Activated CD4-positive, alpha-beta T cell treated with anti-CD3 and anti-CD28 coated beads for 24 hours (primary cell): ENCODE results near the gene TOP3A.
A peak's percentile ranks its signal among the peaks of the same experiment; 100 is the strongest.

Source experiments
- DNase-seq, 2 donors: peaks; one replicate each; pipeline ENCODE4 v3.0.0-alpha.2; 2020; ENCODE audit warnings: low read depth in 2 of 2

The TOP3A gene

GRCh38 chr17:18277076-18277475 is 37.7 kb downstream of the TOP3A start:
- DNase-seq, result no peak

GRCh38 chr17:18270046-18270931 is 44.5 kb downstream of the TOP3A start:
- no peak for DNase-seq

- no peak for DNase-seq
Measured at GRCh38 chr17:18267927-18268711, 46.7 kb downstream of the TOP3A start.

- DNase-seq, result no peak
Measured at GRCh38 chr17:18267366-18267765, 47.4 kb downstream of the TOP3A start.

- no peak for DNase-seq
Measured at GRCh38 chr17:18263885-18264682, 50.7 kb downstream of the TOP3A start.

- DNase-seq, result no peak
Measured at GRCh38 chr17:18262641-18263040, 52.2 kb downstream of the TOP3A start.

- no peak for DNase-seq
Measured at GRCh38 chr17:18262111-18262510, 52.7 kb downstream of the TOP3A start.

- DNase-seq, result no peak
Measured at GRCh38 chr17:18261659-18262058, 53.1 kb downstream of the TOP3A start.

- peak in 1 of 2 donors; percentile 22 for DNase-seq
Measured at GRCh38 chr17:18261146-18261515, 53.7 kb downstream of the TOP3A start.

- DNase-seq, result peak; percentile 87 to 89
Measured at GRCh38 chr17:18260332-18261145, 54.3 kb downstream of the TOP3A start, which contains the start of gene MIEF2. Gene MIEF2, plus strand, starts transcription at chr17:18260662. Its CDS starts 2,059 bp downstream, at chr17:18262721.

GRCh38 chr17:18259621-18260331 is 55.0 kb downstream of the TOP3A start:
- no peak for DNase-seq

GRCh38 chr17:18258356-18259038 is 56.3 kb downstream of the TOP3A start, which contains the start of gene FLII:
Gene FLII, minus strand, starts transcription at chr17:18258738. Its CDS starts 48 bp downstream, at chr17:18258690.
- DNase-seq, result peak; percentile 41 to 44

GRCh38 chr17:18257982-18258355 is 56.8 kb downstream of the TOP3A start:
- peak in 1 of 2 donors; percentile 28 for DNase-seq

GRCh38 chr17:18257268-18257981 is 57.4 kb downstream of the TOP3A start:
- DNase-seq, result peak in 1 of 2 donors; percentile 21

- DNase-seq, result no peak
Measured at GRCh38 chr17:18256776-18257175, 58.0 kb downstream of the TOP3A start.

- no peak for DNase-seq
Measured at GRCh38 chr17:18256351-18256750, 58.4 kb downstream of the TOP3A start.

- DNase-seq, result no peak
Measured at GRCh38 chr17:18254888-18255649, 59.7 kb downstream of the TOP3A start.
